Lower leg skin (tissue), 3 donors: ENCODE results near the gene ABTB2.

ENCODE experiments used
- POLR2A ChIP-seq, 2 donors: fragments of 450-650 bp; IDR thresholded peaks; one replicate each; pipeline ENCODE4 v1.6.1; 2016 to 2017; ENCODE audit warnings: antibody characterized with exemption in 2 of 2, mild to moderate bottlenecking in 1 of 2, moderate library complexity in 1 of 2
- TF ChIP-seq, protein P1 (sequence below), 3 donors: fragments of 450-650 bp; IDR thresholded peaks; one replicate each; pipeline ENCODE4 v1.5.1; 2016; ENCODE audit warnings: antibody characterized with exemption in 3 of 3, mild to moderate bottlenecking in 3 of 3, moderate library complexity in 2 of 3

DNA sequence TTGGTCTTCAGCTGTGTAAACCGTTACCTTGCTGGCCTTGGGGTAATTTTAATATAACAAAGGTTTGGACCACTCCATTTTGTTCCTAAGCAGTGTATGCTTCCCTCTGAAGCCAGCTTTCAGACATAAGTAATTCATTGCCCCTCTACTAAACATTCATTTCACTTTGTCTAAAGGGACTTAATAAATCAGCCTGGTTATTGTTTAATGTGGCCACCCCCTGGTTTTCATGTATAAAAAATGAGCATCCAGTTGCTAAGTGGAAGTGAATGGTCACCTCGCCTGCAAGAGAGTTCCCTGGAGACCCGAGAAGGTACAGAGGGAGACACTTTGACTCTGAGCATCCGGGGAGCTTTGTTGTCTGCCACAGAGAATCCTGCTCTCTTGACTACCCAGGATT lies 3.9 kb downstream of the ABTB2 start:
- TF ChIP-seq, protein P1, sequence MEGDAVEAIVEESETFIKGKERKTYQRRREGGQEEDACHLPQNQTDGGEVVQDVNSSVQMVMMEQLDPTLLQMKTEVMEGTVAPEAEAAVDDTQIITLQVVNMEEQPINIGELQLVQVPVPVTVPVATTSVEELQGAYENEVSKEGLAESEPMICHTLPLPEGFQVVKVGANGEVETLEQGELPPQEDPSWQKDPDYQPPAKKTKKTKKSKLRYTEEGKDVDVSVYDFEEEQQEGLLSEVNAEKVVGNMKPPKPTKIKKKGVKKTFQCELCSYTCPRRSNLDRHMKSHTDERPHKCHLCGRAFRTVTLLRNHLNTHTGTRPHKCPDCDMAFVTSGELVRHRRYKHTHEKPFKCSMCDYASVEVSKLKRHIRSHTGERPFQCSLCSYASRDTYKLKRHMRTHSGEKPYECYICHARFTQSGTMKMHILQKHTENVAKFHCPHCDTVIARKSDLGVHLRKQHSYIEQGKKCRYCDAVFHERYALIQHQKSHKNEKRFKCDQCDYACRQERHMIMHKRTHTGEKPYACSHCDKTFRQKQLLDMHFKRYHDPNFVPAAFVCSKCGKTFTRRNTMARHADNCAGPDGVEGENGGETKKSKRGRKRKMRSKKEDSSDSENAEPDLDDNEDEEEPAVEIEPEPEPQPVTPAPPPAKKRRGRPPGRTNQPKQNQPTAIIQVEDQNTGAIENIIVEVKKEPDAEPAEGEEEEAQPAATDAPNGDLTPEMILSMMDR (IDR thresholded peaks at IDR 0.05), result no peak
- TF ChIP-seq POLR2A (IDR thresholded peaks at IDR 0.05), result no peak
